GM21723 (cell line): ENCODE data around the gene TJAP1.

Source experiments
- ATAC-seq: cut with Tn5 transposase; IDR thresholded peaks from one replicate; pipeline ENCODE4 v1.9.1; 2021; ENCODE audit warnings: mild to moderate bottlenecking, moderate library complexity; ENCODE audit not compliant: unreplicated experiment

Gene TJAP1

GRCh38 chr6:43502666-43503065 lies 25.3 kb downstream of the TJAP1 start:
- ATAC-seq: no peak

GRCh38 chr6:43503443-43503842 lies 26.1 kb downstream of the TJAP1 start:
- ATAC-seq: no peak

GRCh38 chr6:43504756-43505593 lies 27.6 kb downstream of the TJAP1 start:
- ATAC-seq: no peak

- no peak for ATAC-seq
Observed at GRCh38 chr6:43505718-43506117, 28.3 kb downstream of the TJAP1 start.

- no peak for ATAC-seq
Observed at GRCh38 chr6:43506171-43506570, 28.8 kb downstream of the TJAP1 start.

- ATAC-seq: peak; percentile 52
Observed at GRCh38 chr6:43506667-43507471, 29.5 kb downstream of the TJAP1 start.

- ATAC-seq: no peak
Observed at GRCh38 chr6:43508481-43509141, 31.2 kb downstream of the TJAP1 start.

- no peak for ATAC-seq
Observed at GRCh38 chr6:43509142-43509983, 32.0 kb downstream of the TJAP1 start.

- peak; percentile 61 for ATAC-seq
Observed at GRCh38 chr6:43509984-43510826, 32.8 kb downstream of the TJAP1 start, which contains the start of gene LRRC73. Gene LRRC73 (minus strand): TSS chr6:43510346. CDS start chr6:43509785, 561 bp downstream.

- no peak for ATAC-seq
Observed at GRCh38 chr6:43510827-43511163, 33.4 kb downstream of the TJAP1 start.

GRCh38 chr6:43511824-43512415 lies 34.5 kb downstream of the TJAP1 start:
- no peak for ATAC-seq

GRCh38 chr6:43515808-43516207 lies 38.4 kb downstream of the TJAP1 start:
- no peak for ATAC-seq

GRCh38 chr6:43516367-43516696 lies 39.0 kb downstream of the TJAP1 start:
- ATAC-seq: no peak

- peak; percentile 88 for ATAC-seq
Observed at GRCh38 chr6:43516697-43517504, 39.5 kb downstream of the TJAP1 start, which contains the start of the genes POLR1C and YIPF3. Gene POLR1C (plus strand): TSS chr6:43517089. CDS start chr6:43517110, 21 bp downstream. Gene YIPF3 (minus strand): TSS chr6:43516926. CDS start chr6:43516807, 119 bp downstream.

- no peak for ATAC-seq
Observed at GRCh38 chr6:43517505-43518357, 40.4 kb downstream of the TJAP1 start.

- no peak for ATAC-seq
Observed at GRCh38 chr6:43520097-43520496, 42.7 kb downstream of the TJAP1 start.

GRCh38 chr6:43521836-43522235 lies 44.5 kb downstream of the TJAP1 start:
- ATAC-seq: no peak
